Measurements from ENCODE around the gene HADHB. TPM values are rescaled to one million over a fixed set of nuclear protein-coding genes. Genes with fewer than 3 reads are reported as not detected.
A peak's percentile ranks its signal among the peaks of the same experiment; 100 is the strongest.

HADHB gene
- total RNA-seq: 129 and 130 TPM in 2 replicates
- polyA plus RNA-seq: 137 and 151 TPM in 2 replicates
- 100 and 104 TPM in 2 replicates for polyA plus RNA-seq (2012)
- 41.0 and 44.3 TPM in 2 replicates for polyA minus RNA-seq (ENCODE audit: low replicate concordance)

DNA sequence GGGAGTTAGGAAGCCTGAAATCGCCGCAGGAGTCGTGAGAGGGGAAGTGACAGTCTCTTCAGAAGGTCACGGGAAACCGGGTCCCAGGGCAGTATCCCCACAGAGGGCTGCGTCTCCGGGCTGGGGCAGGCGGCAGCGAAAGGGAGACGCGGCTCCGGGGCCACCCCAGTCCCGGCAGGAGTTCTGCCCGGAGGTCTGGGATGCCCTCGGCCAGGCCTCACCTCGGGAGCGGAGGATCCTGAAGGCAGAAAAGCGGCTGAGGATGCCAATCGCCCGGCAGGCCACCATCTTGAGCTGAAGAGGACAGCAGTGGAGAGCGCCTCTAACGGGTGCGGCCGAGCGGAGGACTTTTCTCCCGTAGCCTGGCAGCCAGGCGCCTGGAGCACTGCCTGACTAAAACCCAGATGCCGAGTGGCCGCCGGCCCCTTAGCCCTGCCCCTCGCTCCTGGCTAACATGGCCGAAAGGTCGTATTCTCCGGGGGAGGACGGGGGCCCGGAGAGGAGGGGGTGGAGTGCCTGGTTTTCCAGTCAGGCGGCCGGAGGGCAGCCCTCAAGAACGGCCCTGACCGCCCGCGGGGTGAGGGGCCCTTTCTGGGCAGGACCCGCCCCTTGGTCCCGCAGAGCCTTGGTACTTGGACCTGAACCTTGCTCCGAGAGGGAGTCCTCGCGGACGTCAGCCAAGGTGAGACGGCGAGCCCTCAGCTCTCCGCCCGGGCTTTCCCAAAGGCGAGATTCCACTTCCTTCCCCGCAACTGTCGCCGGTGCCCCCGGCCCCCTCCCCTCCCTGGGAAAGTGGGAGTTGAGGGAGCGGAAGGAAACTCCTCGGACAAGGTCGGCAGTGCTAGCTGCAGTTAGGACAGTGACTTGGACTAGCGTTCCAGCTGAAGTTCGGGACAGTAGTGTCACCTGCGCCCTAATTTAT is at the start of gene HADHB, which contains the start of gene HADHA:
Gene HADHB (plus strand): TSS at position 631 of the 922 bp plus-strand sequence. CDS start 9,316 bp downstream, outside the sequence.
Gene HADHA (minus strand): TSS at position 324 of the 922 bp plus-strand sequence. CDS start 36 bp downstream, at position 288.
- H4K20me1 ChIP-seq (ENCODE audit: control insufficient read depth, extremely low read depth, insufficient read depth, low read length): peaks cover 3% of the 10 kb centered on the region

DNA sequence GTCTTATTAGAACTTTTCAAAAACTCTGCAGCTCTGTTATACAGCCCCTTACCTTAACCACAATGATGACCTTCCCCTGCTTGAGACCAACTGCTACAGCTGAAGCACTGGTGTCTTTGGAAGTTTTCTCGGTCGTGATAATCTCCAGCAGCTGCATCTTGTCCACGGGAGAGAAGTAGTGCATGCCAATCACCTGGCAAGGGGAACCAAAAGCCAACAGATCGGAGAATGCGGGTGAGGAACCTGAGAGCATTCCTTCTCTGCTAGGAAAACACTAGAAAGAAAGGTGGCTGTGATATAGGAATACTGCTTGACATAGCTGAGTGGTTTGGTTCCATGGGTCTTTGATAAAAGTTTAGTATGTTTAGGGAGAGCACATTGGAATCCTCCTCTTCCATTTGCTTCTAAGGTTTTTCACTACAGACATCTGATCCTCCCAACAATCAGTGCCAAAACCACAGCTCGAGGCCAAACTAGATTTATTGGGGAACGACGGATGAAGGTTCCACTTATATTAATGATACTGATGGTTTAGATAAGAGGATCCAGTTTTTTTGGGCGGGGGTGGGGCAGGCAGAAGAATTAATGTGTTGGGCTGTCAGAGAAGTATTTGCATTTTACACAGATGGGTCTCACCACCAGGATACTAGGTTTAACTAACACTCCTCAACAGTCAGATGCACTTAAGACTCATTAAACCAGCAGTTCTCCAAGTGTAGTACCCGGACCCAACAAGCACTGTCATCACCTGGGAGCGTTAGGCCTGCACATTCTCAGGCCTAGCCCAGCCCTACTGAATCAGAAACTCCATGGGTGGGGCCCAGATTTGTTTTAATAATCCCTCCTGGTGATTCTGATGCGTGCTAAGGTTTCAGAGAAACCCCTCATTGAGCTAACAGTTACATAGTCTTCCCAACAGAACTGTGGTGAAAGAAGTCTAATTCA is 49.4 kb upstream of the HADHB start:
- no peak overlapping the region for H3K27ac ChIP-seq (ENCODE audit: insufficient read depth, low read length)
- no peak for TF ChIP-seq EZH2 (IDR thresholded peaks at IDR 0.05; ENCODE audit: low read length, missing control alignments)
- TF ChIP-seq, protein P1, sequence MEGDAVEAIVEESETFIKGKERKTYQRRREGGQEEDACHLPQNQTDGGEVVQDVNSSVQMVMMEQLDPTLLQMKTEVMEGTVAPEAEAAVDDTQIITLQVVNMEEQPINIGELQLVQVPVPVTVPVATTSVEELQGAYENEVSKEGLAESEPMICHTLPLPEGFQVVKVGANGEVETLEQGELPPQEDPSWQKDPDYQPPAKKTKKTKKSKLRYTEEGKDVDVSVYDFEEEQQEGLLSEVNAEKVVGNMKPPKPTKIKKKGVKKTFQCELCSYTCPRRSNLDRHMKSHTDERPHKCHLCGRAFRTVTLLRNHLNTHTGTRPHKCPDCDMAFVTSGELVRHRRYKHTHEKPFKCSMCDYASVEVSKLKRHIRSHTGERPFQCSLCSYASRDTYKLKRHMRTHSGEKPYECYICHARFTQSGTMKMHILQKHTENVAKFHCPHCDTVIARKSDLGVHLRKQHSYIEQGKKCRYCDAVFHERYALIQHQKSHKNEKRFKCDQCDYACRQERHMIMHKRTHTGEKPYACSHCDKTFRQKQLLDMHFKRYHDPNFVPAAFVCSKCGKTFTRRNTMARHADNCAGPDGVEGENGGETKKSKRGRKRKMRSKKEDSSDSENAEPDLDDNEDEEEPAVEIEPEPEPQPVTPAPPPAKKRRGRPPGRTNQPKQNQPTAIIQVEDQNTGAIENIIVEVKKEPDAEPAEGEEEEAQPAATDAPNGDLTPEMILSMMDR (conservative IDR thresholded peaks at IDR 0.05 in 1 of 2, IDR thresholded peaks at IDR 0.05 in 1 of 2; ENCODE audit: low read depth in 1 of 2, low read length in 2 of 2): no peak
- no peaks in the 10 kb centered on the region for H3K27me3 ChIP-seq (ENCODE audit: control insufficient read depth, insufficient read depth, low read length)
- no peaks in the 10 kb centered on the region for H4K20me1 ChIP-seq (ENCODE audit: control insufficient read depth, extremely low read depth, insufficient read depth, low read length)
- DNase-seq (ENCODE audit: low read depth in 2 of 2): peak; percentile 7 to 44
- H3K4me3 ChIP-seq (replicated peaks in 1 of 4; ENCODE audit: control extremely low read depth in 1 of 4, insufficient read depth in 1 of 4, low read depth in 3 of 4, low read length in 4 of 4): no peak overlapping the region
- no peak overlapping the region for H2AFZ ChIP-seq (ENCODE audit: low read length)
- peaks cover 29% of the 10 kb centered on the region for H3K36me3 ChIP-seq (ENCODE audit: control insufficient read depth, insufficient read depth, low read length)
- no peak overlapping the region for H3K9ac ChIP-seq (ENCODE audit: insufficient read depth, low read length)
- no peaks in the 10 kb centered on the region for H3K4me1 ChIP-seq (ENCODE audit: control insufficient read depth, extremely low read depth, insufficient read depth, low read length)
- no peak overlapping the region for H3K4me2 ChIP-seq (ENCODE audit: extremely low read depth, insufficient read depth, low read length)
- no peaks in the 10 kb centered on the region for H3K9me3 ChIP-seq (ENCODE audit: control insufficient read depth, insufficient read depth, low read depth, low read length)
- H3K79me2 ChIP-seq (ENCODE audit: control insufficient read depth, insufficient read depth, low read length): no peaks in the 10 kb centered on the region

More for the DNA sequence above, at the start of gene HADHB, which contains the start of gene HADHA:
- no peak for TF ChIP-seq EZH2 (IDR thresholded peaks at IDR 0.05; ENCODE audit: low read length, missing control alignments)
- TF ChIP-seq, protein P1 (conservative IDR thresholded peaks at IDR 0.05 in 1 of 2, IDR thresholded peaks at IDR 0.05 in 1 of 2; ENCODE audit: low read depth in 1 of 2, low read length in 2 of 2): peak; percentile 13 to 27
- Histone ChIP-seq H3K27me3 (ENCODE audit: control insufficient read depth, insufficient read depth, low read length) (no peaks in the 10 kb centered on the region), H3K4me3 (replicated peaks in 1 of 4; ENCODE audit: control extremely low read depth in 1 of 4, insufficient read depth in 1 of 4, low read depth in 3 of 4, low read length in 4 of 4) (peak within 1 kb of the TSS; percentile 81 to 96 (median 90)), H3K9ac (ENCODE audit: insufficient read depth, low read length) (peak within 1 kb of the TSS; percentile 95), H3K79me2 (ENCODE audit: control insufficient read depth, insufficient read depth, low read length) (peaks cover 89% of the 10 kb centered on the region), H3K4me1 (ENCODE audit: control insufficient read depth, extremely low read depth, insufficient read depth, low read length) (peaks cover 10% of the 10 kb centered on the region), H3K4me2 (ENCODE audit: extremely low read depth, insufficient read depth, low read length) (peak within 1 kb of the TSS; percentile 96), H3K36me3 (ENCODE audit: control insufficient read depth, insufficient read depth, low read length) (no peaks in the 10 kb centered on the region), H3K9me3 (ENCODE audit: control insufficient read depth, insufficient read depth, low read depth, low read length) (no peaks in the 10 kb centered on the region), H3K27ac (ENCODE audit: insufficient read depth, low read length) (peak within 1 kb of the TSS; percentile 88), H2AFZ (ENCODE audit: low read length) (peak within 1 kb of the TSS; percentile 95)
- DNase-seq (ENCODE audit: low read depth in 2 of 2): peak; percentile 84 to 94

Measured in fibroblast of lung (primary cell).